ENCODE results near the gene SH3TC1. TPM values are rescaled to one million over a fixed set of nuclear protein-coding genes. Genes with fewer than 3 reads are reported as not detected.

The SH3TC1 gene
- polyA plus RNA-seq, 3 donors: 11.1 to 16.3 (median 14.2) TPM

DNA sequence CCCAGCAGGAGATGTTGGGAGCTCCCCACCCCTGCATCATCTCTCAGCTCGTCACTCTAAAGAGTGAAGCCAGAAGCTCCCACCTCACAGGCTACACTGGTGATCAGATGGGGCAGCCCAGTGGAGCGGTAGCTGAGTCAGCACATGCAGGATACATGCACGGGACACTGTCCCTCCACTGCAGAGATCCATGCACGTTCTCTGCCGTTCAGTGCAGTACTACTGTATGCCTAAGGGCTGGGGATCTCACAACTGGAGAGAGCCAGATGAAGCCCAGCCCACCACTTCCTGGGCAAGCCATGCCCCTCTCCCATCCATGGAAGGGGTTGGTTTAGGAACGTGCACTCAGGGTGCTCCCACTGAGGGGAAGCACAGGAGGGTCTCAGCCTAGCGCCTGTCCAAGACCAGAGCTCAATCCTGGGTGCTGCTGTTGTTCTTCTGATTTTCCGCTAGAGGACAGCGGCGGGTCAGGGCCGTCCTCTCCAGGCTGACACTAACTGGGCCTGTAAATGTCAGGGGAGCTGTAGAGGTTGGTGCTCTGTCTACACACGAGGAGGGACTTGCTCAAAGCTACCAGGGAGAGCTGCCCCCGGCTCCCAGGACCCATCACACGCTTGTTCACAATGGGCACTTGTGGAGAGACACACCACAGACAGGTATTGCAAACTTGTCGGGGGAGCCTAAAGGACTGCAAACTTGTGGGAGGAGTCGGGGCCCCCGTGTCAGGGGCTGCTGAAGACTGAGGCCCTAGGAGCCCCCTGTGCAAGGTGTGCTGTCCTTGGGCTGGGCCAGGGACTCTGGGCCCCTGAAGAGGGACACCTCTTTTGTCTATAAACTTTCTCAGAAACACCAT lies 22.3 kb upstream of the SH3TC1 start:
- WGBS, 3 donors: 29 to 41% (median 40%) methylated on average over 17 of the region's 17 CpGs

DNA sequence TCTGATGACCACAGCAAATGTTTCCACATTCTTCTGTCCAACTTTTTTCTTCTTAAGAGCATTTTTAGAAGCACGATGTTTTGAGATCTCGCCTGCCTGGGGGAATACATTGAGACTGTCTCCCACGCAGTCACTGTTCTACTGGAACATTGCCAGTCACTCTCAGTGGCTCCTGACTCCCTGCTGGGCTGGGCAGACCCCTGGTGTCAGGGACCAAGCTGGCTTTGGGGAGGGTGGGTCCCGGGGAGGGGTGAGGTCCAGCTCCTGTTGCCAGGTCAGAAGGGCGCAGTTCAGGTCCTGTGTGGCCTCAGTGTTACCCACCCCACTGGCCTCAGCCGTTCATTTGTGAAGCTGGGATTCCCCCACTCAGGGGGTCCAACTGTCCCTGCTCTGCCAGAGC lies 21.5 kb upstream of the SH3TC1 start:
- 61 to 79% (median 76%) methylated on average over 6 of the region's 6 CpGs for WGBS, 3 donors
- no peak overlapping the region for H3K27ac ChIP-seq (ENCODE audit: low read depth, low read length)

More for the DNA sequence above, 22.3 kb upstream of the SH3TC1 start:
- H3K27ac ChIP-seq (ENCODE audit: low read depth, low read length): no peak overlapping the region

DNA sequence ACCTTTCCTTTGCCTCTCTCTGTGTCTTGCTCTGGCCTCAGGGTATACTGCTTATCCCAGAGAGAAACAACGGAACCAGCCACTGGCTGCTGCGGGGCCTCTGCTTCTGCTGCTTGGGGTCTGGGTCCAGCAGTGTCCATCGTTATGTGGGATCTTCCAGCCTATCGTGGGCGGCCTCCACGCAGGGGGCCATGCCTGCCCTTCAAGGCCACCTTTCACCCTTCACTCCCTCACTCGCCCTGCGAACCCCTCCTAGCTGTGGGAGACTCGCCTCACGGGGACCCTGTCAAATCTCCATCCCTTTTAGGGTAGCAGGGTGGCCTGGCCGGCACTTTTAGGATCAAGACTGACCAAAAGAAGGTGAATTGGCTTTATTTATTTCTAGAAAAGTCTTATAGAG lies 21.1 kb upstream of the SH3TC1 start:
- H3K27ac ChIP-seq (ENCODE audit: low read depth, low read length): no peak overlapping the region
- WGBS, 3 donors: 92 to 95% (median 92%) methylated on average over 11 of the region's 11 CpGs

DNA sequence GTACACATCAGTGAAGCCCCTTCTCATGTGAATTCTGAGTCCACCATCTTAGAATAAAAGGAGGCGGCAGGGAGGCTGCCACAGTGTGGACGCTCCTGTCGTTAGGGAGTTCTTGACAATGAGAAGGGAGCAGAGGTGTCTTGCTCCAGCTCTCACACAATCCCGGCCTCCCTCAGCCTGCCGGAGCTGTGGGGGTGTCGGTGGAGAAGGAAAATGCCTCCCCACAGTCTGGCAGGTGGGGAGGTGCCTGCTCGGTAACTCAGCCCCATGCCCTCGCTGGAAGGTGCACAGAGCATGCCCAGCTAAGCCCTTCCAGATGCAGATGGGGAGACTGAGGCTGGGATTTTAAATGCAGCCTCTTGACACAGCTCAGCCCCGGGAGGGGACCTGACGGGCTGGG lies 20.0 kb upstream of the SH3TC1 start:
- no peak overlapping the region for H3K27ac ChIP-seq (ENCODE audit: low read depth, low read length)
- 88 to 91% (median 90%) methylated on average over 10 of the region's 10 CpGs for WGBS, 3 donors

DNA sequence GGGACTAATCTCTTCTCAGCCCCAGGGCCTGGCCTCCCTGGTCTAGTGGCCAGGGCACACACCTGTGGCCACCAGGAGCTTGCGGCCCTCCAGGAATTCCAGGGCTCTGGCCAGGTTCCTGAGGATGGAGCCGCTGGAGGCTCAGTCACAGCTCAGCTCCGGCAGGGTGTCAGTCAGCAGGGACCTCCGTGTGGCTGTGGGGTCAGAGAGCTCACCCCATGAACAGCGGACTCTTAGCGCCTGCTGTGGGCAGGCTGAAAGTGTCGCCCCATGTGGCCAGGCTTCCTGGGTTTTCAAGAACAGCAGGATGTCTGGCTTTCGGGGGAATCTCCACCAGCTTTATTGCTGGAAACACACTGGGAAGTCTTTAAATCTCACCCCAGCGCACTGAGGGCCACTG lies 19.3 kb upstream of the SH3TC1 start:
- H3K27ac ChIP-seq (ENCODE audit: low read depth, low read length): no peak overlapping the region
- WGBS, 3 donors: 84 to 88% (median 86%) methylated on average over 9 of the region's 9 CpGs

DNA sequence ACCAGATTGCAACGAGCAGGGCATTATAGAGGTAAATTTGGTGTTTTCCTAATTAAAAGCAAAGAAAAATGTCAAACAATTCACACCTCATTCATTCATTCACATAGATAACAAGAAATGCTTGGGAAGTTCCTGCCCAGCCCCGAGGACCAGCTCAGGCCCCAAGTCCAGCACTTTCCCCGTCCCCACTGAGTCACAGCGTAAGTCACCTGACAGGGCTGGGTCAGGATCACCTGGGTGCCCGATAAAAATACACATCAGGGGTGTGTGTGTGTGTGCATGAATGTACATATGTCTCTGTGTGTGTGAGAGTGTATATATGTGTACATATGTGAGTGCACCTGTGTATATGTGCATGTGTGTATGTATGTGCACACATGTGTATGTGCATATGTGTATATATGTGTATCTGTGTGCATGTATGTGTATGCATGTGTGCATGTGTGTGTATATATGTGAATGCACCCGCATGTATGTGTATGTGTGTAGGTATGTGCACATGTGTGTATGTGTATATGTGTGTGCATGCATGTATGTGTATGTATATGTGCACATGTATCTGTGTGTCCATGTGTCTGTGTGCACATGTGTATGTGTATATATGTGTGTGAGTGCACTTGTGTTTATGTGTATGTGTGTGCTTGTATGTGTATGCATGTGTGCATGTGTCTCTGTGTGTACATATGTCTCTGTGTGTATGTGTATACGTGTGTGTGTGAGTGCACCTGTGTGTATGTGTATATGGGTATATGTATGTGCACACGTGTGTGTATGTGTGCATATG lies 18.6 kb upstream of the SH3TC1 start:
- H3K27ac ChIP-seq (ENCODE audit: low read depth, low read length): no peak overlapping the region
- 78 to 87% (median 81%) methylated on average over 8 of the region's 8 CpGs for WGBS, 3 donors

DNA sequence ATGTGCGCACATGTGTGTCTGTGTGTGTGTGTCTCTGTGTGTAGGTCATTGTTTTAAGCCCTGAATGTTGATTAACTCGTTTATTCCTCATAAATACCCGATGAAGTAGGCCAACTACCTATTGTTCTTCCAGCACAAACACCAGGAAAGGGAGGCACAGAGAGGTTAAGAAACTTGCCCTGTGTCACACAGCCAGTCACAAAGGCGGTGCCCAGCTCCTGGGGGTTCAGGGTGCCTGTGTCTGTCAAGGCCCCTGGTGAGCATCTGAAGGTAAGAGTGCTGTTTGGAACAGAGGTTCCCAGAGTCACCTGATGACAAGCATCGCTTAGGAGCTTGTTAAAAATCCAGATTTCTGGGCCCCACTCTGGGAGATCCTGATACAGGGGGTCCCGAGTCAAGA lies 18.0 kb upstream of the SH3TC1 start:
- no peak overlapping the region for H3K27ac ChIP-seq (ENCODE audit: low read depth, low read length)
- 87 to 94% (median 91%) methylated on average over 6 of the region's 6 CpGs for WGBS, 3 donors

DNA sequence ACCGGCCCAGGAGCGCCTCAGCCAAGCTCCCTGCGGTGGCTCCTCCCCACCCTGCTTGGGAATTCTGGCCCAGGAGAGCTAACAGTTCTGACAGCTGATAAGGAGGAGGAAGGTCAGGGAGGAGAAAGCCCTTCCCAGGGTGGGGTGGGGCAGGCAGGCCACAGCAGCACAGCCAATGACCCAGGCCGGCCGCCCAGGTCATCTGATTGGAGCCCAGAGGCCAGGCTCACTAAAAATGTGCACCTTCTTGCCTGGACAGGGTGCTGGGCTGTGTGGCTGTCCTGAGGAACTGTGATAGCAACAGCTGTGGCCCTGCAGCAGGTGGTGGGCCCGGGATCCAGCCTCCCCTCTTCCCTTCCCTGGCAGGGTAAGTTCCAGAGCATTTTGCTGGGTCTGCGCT lies 17.2 kb upstream of the SH3TC1 start:
- 35 to 70% (median 69%) methylated on average over 7 of the region's 7 CpGs for WGBS, 3 donors
- no peak overlapping the region for H3K27ac ChIP-seq (ENCODE audit: low read depth, low read length)

DNA sequence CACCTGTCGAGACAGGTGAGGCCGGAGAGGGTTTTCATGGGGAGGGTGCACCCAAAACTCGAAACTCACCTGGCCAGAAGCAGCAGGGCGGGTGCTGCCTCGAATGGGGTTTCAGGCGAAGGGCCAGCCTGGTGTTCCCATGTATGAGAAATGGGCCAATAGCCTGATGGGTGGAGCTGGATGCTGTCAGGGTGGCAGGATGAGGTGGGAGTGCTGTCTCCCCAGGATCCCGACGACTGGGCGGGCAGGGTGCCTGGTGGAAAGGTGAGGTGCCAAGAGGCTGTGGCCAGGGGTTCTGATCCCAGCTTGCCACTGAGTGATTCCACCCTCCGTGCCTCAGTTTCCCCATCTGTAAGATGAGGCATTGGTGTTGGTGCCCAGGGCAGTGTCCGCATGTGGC lies 16.8 kb upstream of the SH3TC1 start:
- 78 to 88% (median 86%) methylated on average over 11 of the region's 11 CpGs for WGBS, 3 donors
- no peak overlapping the region for H3K27ac ChIP-seq (ENCODE audit: low read depth, low read length)

DNA sequence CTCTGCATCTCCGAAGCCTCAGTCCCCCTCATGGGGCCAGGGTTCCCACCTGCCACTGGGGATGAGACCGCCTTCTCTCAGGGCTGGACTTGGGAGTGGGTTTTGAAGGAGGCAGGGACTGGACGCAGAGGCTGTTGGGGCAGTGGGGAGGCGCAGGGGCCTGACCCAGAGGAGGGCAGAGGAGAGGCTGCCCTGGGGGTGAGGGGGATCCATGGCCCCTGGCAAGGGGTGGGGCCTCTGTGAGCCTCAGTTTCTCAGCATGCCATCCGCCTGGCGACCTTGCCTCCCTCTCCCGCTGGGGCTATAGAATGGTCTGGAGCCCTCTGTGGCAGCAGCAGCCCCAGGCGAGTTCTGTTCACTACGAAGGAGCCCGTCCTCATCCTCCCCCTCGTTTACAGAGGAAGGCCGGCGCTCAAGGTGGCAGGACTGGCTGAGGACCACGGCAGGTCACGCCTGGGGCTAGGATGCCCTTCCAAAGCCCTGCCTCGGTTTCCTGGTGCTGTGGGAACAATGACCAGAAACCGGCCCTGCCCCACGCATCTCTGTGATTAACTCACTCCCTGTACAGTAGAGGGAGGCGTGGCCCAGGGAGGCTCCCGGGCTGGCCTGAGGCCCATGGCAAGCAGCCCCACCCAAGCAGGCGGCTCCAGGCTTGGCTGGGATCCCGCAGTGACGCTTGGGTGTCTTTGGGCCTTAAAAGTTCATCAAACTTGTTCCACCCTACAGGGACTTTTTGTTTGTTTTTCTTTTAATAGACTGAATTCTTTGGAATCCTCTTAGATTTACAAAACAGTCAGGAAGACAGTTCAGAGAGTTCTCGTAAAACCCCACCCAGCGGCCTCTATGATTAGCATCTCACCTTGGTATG lies 16.0 kb upstream of the SH3TC1 start:
- 55 to 68% (median 60%) methylated on average over 23 to 25 of the region's 25 CpGs for WGBS, 3 donors
- no peak overlapping the region for H3K27ac ChIP-seq (ENCODE audit: low read depth, low read length)

DNA sequence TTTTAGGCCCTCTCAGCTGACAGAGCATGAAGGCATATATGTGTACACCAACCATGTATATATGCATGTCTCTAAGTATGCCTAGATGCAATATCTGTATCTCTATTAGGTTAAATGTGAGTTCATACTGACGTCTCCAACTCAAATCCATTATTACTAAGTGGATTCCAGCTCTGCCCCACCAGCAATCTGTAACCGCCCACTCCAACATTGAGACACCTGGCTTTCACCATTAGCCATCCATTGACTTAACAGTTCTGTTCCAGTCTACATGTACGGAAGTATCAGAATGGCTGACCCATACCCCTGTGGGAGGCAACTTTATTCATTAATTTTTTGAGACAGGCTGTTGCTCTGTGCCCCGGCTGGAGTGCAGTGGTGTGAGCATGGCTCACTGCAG lies 15.0 kb upstream of the SH3TC1 start:
- 83 to 90% (median 86%) methylated on average over 4 of the region's 4 CpGs for WGBS, 3 donors
- no peak overlapping the region for H3K27ac ChIP-seq (ENCODE audit: low read depth, low read length)

DNA sequence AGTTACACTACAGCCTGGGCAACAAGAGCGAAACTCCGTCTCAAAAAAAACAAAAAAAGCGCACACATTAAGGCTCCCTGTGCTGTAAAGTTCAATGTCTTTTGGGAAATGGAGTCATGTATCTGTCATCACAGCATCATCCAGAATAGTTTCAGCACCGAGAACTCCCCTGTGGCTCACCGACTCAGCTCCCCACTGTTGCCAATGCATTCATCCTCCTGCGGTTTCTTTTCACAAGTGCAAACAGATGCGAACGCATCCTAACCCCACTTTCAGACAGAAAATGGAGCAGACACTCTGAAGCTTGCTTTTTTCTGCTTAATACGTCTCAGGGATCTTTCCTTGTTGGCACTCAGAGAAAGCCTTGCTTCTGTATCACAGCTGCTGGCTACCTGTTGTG lies 13.8 kb upstream of the SH3TC1 start:
- no peak overlapping the region for H3K27ac ChIP-seq (ENCODE audit: low read depth, low read length)
- 62 to 85% (median 77%) methylated on average over 9 of the region's 9 CpGs for WGBS, 3 donors

DNA sequence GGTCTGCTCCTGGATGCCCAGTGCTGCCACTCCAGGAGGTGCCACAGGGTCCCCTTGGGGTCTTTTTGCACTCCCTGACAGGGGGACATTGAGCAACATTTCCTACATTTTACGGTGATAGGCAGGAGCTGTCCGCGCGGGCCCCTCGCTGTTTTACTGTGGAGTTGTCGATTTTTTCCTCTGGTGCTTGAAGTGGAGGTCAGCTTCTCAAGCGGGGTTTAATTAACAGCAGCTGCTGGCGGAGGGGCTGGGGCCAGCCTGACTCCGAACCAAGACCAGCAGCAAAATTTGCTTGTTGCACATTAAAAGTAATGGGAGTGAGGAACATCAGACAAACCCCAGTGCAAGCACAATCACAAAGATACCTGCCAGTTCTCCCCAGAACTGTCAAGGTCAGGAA lies 13.2 kb upstream of the SH3TC1 start:
- H3K27ac ChIP-seq (ENCODE audit: low read depth, low read length): no peak overlapping the region
- WGBS, 3 donors: 63 to 79% (median 75%) methylated on average over 9 of the region's 9 CpGs

DNA sequence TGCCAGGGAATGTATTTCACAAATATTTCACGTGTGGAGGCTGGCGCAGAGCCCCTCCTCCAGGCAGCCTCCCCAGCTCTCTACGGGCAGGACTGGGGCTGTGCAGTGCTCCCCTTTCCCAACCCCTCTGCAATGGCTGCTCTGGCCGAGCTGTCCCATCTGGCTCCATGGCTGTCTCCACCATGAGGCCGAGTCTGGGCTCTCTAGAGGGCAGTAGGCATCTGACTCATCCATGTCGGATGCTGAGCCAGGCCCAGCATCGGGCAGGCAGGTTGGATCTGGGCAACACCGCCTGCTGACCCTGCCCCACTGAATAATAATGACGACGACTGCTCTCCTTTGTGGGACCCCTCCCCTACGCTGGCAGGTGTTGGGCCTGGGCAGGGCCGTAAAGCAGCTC lies 11.0 kb upstream of the SH3TC1 start:
- WGBS, 3 donors: 76 to 81% (median 79%) methylated on average over 12 of the region's 12 CpGs
- H3K27ac ChIP-seq (ENCODE audit: low read depth, low read length): no peak overlapping the region

DNA sequence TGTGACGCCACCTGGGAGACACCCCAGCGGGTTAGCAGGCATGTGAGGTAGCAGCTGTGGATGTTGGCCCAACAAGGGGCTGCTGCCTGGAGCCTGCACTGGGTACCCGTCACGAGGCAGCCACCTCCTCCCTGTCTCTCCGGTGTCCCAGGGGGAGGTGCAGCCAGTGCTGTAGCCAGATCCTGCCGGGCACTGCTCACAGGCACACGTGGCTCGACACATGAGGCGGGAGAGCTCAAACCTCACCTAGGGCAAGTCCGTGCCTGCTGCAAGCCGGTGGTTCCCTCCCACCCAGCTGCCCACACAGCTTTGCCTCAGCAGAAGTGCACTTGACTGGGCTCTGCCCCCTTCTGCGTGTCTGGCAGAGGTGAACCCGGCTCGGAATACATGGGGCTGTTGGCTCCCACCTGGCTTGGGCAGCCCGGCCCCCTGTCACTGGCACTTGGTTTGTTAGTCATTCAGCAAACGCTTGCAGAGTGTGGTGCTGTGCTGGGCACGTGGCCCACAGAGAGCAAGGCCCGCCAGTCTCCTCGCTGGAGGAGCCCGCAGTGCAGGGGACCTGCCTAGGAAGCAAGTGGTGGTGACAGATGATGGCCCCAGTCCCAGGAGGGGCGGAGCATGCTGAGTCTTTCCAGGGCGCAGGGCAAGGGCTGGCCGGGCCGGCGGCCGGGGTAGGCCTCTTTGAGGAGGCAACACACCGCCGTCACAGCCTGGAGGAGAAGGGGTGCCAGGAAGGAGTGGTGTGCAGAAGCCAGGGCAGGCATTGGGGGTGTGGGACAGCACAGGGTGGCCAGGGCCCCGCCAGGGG lies 10.1 kb upstream of the SH3TC1 start:
- H3K27ac ChIP-seq (ENCODE audit: low read depth, low read length): no peak overlapping the region
- WGBS, 3 donors: 44 to 58% (median 54%) methylated on average over 29 of the region's 29 CpGs

DNA sequence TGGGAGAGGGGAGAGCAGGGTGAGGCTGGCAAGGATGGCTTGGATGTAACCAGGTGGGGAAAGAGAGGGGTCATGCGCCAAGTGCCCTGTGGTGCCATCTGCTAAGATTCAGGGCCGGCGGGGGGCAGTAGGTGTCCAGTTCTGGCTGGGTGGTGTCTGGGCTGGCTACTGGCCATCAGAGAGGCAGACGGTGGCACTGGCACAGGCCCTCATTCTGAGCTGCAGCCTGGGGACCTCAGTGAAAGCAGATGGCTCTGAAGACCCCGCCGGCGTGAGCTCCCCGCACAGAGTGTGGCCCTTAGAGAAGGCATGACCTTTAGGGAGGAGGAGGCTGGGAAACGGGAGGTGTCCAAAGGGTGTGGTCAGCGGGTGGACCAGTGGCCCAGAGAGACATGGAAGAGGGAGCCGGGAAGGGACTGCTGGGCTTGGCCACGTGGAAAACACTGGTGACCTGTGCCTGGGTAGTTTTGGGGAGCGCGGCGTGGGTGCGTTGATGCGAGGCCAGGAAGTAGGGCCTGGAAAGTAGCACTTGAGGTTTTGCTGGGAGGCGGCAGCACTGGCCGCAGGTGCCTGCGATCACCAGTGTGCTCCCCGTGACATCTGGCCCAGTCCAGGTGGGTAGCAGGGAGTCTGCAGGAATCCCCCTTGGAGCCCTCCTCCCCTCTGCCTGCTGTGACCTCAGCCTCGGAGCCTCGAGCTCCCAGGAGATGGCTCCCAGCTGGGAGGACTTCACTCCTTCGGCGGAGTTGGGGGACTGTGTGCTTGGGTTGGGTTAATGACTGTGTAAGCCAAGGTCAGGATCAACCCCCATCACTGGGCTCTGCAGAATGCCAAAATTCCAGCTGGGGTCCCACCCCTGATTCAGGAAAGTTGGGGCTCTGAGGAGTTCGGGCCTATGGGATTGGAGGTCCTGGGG lies 9.3 kb upstream of the SH3TC1 start:
- WGBS, 3 donors: 85 to 89% (median 85%) methylated on average over 26 of the region's 26 CpGs
- no peak overlapping the region for H3K27ac ChIP-seq (ENCODE audit: low read depth, low read length)

DNA sequence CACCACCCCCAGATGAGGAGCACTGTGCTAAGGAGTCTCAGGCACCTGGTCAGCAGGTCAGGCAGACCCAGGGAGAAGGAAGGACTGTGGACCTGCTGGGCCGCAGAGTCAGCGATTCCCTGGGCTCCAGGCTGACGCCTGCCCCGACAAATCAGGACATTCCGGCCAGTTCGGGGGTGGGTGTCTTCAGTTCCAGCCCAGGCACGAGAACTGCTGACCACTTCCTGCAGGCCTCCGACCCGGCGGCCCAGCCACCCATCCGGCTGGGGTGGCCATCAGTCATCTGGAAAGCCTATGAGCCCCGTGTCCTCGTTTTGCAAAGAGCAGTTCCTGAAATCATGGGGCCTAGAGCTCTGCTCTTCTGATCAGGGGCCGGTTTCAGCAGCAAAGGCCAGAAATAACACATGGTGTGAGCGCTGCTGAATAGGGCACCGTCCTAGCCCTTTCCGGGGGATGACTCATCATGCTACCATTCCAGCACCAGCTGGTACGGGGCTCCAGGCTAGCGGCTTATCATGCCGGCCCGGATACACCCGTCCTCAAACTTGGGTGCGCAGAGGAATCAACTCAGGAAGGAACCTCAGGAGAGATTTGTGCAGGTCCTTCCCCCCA lies 7.8 kb upstream of the SH3TC1 start:
- peak overlapping the region; percentile 81 for H3K27ac ChIP-seq (ENCODE audit: low read depth, low read length)
- WGBS, 3 donors: 31 to 80% (median 36%) methylated on average over 23 of the region's 23 CpGs
